Jurkat, Clone E6-1 (cell line): ENCODE measurements around the gene HDAC4.
A peak's percentile ranks its signal among the peaks of the same experiment; 100 is the strongest.

Experiments
- DNase-seq: peaks from one replicate; pipeline ENCODE4 v3.0.0-alpha.2; 2011; ENCODE audit warnings: low read depth, low spot score
- H3K4me3 ChIP-seq: 2 replicates; pipeline ENCODE4 v1.5.1; 2011; ENCODE audit warnings: mild to moderate bottlenecking, low read length, control low read depth, moderate library complexity

Gene HDAC4

DNA sequence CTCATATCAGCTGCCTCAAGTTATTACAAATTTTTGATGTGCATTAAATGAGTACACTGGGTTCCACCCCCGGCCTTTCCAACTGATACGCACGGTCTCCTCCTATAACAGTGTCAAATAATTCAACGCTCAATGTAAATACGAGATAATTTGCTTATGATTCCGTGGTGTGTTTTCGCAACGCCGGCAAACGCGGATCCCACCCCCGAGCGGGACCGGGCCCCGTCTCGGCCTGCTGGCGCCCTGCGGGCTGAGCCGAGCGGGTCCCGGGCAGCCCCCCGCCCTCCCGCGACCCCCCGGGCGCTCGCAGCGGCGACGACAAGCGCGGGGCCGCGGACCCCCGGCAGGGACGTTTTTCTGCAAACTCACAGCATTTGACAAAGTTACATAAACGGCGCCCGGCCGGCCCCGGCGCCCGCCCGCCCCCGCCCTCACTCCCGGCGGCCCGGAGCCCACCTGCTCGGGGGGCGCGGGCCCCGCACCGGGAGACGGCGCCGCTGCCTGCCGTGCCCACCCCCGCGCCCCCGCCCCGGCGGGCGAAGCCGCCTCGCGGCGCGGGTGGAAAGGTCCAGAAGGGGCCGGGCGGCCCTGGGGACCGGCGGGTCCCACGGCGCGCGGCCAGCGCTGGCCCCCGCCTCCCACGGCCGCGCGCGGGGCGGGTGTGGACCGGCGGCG lies 762 bp downstream of the HDAC4 start:
- no peak for DNase-seq
- peak overlapping the region; percentile 64 for H3K4me3 ChIP-seq

GRCh38 chr2:239399433-239399920 lies 1.3 kb downstream of the HDAC4 start:
- peak overlapping the region; percentile 64 for H3K4me3 ChIP-seq
- DNase-seq, result no peak

DNA sequence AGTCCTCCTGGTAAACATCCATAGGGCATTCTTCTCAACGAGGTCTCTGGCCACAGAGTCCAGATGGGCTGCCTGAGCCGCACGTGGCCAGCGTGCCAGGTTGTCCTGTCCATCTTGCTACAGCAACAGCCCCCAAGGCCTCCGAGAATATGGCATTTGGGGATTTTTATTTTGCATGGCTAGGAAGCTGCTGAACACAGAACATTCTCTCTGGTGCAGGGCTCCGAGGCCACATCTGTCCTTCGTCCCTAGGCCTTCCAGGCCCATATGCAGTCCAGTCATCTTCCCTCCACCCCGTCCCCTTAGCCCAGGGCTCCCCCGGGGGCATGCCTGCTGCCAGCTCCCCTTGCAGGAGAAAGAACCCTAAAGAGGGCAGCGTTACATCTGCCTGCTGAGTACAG lies 2.3 kb downstream of the HDAC4 start:
- H3K4me3 ChIP-seq, result peak overlapping the region; percentile 64
- DNase-seq, result no peak

- no peak for DNase-seq
- peak overlapping the region; percentile 64 for H3K4me3 ChIP-seq
Measured at GRCh38 chr2:239397931-239398471, 2.8 kb downstream of the HDAC4 start.

- peak; percentile 77 for DNase-seq
- H3K4me3 ChIP-seq, result no peak overlapping the region
Measured at GRCh38 chr2:239396881-239397681, 3.7 kb downstream of the HDAC4 start.

DNA sequence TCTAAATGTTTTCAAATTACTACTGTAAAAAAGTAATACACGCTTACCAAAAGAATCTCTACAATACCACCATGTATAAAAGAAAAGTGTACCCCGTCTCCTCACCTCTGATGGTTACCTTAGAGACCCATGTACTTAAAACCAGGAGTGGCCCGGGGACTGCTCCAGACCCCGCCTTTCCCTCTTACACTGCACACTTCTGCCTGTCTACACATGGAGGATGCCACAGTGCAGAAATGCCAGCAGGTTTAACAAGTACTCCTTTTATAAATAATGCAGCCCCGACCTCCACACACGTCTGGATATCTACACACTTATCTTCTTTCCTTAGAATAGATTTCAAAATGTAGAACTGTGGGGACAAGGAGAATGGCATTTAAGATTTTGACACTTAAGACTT lies 5.3 kb downstream of the HDAC4 start:
- DNase-seq, result no peak
- H3K4me3 ChIP-seq, result no peak overlapping the region

GRCh38 chr2:239394978-239395377 lies 5.8 kb downstream of the HDAC4 start:
- no peak overlapping the region for H3K4me3 ChIP-seq
- DNase-seq, result no peak

DNA sequence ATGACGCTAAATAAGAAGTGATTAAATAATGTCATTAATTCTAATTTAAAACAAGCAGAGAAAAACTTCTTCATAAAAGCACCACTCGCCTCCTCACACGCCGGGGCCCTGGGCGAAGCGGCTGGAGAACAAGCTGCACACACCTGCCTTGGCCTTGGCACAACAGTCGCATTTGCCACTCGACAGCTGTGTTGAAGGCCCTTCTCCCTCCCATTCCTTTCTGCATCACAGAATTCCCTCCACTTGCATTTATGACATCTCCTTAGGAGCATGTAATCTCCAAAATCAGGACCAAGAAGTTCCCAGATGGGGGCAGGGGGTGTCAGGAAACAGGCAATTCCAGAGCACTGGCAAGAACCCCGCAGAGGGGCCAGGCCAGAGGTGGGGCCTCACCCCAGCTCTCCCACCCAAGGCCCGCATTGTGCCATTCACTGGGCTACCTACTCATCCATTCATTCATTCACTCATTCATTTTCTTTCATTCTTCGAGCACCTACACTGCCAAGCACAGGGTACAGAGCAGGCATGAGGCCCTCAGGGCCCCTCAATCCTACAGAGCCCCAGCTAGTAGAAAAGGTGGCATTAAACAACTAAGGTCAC lies 6.4 kb downstream of the HDAC4 start:
- no peak overlapping the region for H3K4me3 ChIP-seq
- no peak for DNase-seq

GRCh38 chr2:239393941-239394340 lies 6.9 kb downstream of the HDAC4 start:
- H3K4me3 ChIP-seq, result no peak overlapping the region
- DNase-seq, result no peak

DNA sequence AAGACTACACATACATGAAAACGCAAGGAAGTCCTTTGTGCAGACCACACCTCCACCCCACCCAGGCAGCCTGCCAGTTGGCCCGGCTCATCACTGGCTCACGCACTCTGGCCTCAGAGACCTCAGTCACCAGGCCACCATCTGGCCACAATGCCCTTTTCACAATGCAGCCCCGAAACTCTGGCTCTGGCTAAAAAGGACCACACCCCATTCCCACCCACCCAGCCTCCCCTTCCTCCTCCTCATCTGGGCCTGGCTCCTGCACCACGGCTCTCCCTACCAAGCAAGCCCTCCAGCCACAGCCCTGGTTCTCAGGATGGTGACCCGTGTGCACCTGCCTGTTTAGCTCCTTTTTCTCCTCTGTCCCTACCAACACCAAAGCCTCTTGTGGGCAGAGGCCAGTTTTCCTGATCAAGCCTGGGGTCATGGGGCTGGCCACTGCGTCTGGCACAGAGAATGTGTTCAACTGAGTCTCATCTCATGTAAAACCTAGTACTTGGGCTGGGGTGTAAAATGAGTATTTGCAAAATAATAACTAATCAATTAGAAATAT lies 7.4 kb downstream of the HDAC4 start:
- no peak for DNase-seq
- H3K4me3 ChIP-seq, result no peak overlapping the region

GRCh38 chr2:239392688-239393387 lies 8.0 kb downstream of the HDAC4 start:
- no peak overlapping the region for H3K4me3 ChIP-seq
- no peak for DNase-seq

DNA sequence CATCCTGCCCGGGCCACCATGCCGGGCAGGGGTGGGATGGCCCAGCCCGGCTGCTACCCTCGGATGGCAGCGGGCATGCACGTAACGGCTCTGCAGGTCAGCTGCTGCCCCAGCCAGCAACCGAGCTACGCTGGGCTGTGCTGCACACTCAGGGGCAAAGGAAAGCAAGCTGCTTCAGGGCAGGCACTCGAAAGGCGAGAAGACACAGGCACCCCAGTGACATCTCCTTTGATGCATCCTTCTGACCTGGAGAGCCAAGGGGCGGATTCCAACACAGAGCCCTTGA lies 8.8 kb downstream of the HDAC4 start:
- DNase-seq, result no peak
- H3K4me3 ChIP-seq, result no peak overlapping the region

DNA sequence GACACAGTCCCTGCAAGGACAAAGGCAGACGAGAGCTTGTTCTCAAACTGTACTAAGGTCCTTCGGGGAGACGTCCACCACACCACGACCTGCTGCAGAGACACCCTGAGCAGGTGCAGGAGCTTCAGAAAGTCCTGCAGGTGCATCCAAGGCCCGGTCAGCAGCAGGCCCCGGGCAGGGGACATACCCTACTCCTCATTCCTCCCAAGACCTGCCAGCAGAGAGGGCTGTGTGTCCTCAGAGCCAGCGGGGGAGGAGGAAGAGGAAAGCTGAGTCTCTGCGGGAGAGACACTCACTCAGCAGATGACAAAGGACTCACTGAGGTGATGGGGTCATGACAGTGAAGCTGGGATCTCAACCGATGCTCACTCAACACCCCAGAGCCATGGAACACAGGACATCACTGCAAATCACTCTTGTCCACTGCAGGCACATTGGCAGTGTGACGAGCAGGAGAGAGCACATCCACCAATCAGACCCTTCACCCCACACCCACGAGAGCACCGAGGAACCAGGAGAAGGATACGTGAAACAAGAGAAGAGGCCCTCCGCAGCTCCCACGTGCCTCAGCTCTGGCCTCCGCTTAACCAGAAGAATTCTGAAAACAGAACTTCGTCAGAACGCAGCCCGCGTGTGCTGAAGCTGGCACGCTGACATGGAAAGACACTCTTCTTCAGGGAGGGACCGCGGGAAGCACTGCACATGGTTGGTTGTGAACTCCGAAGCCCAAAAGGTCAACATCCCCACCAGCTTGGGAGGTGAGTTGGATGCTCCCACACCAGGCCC lies 9.3 kb downstream of the HDAC4 start:
- no peak overlapping the region for H3K4me3 ChIP-seq
- no peak for DNase-seq

DNA sequence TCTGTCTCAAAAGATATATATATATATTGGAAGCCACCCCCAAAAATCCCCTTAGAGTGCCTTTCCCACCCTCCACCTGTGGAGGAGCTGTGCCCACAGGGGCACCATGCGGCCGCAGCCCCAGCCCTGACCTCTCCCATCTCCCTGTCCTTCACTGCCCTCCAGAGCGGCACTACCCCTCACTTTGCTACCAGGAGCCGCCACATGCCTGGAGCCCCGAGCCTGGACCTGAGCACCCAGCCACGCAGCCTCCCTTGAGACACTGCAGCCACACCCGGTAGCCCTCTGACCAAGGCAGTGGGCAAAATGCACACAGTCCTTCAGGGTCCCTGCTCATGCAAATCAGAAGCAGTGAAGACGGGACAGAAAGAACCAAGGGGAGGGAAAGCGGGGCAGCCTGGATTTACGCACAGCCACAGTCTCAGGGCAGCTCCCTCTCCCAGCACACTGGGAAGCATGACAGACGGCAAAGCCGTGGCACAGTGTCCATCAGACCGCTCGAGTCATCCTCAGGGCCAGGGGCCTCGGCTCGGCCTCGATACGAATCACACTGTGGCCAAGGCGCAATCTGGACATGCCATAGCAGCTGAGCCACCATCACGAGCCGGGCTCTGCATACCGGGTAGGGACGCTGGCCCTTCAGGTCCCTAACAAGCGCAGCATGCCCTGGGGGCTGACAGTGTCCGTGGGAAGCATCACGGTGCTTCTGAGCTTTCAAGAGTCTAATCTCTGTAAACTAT lies 10.1 kb downstream of the HDAC4 start:
- DNase-seq, result no peak
- no peak overlapping the region for H3K4me3 ChIP-seq

- DNase-seq, result no peak
- no peak overlapping the region for H3K4me3 ChIP-seq
Measured at GRCh38 chr2:239389414-239390329, 11.1 kb downstream of the HDAC4 start.

- no peak overlapping the region for H3K4me3 ChIP-seq
- no peak for DNase-seq
Measured at GRCh38 chr2:239388236-239389151, 12.3 kb downstream of the HDAC4 start.
